ENCODE data around the gene RNF182.

DNA sequence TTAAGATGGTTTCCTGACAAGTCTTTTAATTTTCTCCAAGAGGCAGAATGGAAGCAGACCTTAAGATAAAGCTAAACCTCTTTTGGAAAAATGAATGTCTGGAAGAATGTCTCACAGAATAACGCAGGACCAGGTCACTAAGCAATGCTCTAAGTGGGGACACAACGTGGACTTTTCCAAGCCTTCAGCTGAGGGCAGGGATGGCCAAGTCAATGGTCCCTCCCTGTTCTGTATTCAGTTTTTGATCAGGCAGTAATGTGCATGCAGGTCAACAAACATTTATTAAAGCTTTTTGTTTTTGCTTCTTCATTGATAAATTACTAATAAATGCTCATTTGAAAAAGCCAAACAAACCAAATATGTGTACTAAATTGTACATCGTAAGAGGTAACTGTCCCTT is 2.0 kb upstream of the RNF182 start:
- TF ChIP-seq EZH2 (IDR thresholded peaks at IDR 0.05; ENCODE audit: insufficient read depth, poor library complexity, severe bottlenecking), result no peak
- TF ChIP-seq EZH2phosphoT487 (IDR thresholded peaks at IDR 0.05; ENCODE audit: insufficient read depth, low read depth), result no peak

Measured in GM23248 (cell line).